GM12873 (cell line): ENCODE measurements around the gene ACSS2.

Experiments
- TF ChIP-seq, protein P1 (sequence below): IDR thresholded peaks from 2 replicates; pipeline ENCODE4 v1.5.1; 2012; ENCODE audit warnings: low read depth, mild to moderate bottlenecking, moderate library complexity, low read length, control low read depth; ENCODE audit not compliant: insufficient read depth; ENCODE audit errors: missing control alignments

ACSS2 gene

DNA sequence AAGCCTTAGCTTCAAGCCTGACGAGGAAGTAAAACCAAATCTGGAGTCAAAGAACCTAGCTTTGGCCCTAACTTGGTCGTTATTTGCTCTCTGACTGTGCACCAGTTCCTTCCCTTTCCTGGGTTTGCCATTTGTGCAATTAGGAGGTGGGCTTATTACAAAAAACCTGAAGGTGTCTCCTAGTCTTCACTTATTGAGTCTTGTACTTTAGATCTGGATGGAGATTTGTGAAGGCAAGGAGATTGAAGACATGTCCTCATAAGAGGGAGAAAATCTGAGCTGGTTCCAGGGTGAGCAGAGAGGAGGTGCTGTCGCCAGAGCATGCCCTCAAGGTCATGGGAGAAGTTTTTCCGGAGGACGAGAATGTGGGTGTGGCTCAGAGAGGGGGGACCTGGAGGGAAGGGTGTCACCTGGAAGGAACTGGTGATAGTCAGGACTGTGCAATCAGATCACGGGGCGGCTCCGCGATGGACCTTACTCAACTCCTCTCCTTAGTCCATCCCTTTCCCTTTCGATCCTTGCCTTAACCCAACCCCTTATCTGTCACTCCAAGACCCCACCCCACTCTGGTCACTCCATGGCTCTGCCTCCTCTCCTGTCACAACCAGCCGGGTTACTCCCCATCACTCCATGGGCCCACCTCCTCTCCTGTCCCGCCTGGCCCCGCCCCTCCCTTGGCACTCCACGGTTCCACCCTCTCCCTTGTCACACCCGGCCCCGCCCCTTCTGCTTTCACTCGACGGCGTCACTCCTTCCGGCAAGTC, 588 bp upstream of the ACSS2 start:
- TF ChIP-seq, protein P1, sequence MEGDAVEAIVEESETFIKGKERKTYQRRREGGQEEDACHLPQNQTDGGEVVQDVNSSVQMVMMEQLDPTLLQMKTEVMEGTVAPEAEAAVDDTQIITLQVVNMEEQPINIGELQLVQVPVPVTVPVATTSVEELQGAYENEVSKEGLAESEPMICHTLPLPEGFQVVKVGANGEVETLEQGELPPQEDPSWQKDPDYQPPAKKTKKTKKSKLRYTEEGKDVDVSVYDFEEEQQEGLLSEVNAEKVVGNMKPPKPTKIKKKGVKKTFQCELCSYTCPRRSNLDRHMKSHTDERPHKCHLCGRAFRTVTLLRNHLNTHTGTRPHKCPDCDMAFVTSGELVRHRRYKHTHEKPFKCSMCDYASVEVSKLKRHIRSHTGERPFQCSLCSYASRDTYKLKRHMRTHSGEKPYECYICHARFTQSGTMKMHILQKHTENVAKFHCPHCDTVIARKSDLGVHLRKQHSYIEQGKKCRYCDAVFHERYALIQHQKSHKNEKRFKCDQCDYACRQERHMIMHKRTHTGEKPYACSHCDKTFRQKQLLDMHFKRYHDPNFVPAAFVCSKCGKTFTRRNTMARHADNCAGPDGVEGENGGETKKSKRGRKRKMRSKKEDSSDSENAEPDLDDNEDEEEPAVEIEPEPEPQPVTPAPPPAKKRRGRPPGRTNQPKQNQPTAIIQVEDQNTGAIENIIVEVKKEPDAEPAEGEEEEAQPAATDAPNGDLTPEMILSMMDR = peak; percentile 32

DNA sequence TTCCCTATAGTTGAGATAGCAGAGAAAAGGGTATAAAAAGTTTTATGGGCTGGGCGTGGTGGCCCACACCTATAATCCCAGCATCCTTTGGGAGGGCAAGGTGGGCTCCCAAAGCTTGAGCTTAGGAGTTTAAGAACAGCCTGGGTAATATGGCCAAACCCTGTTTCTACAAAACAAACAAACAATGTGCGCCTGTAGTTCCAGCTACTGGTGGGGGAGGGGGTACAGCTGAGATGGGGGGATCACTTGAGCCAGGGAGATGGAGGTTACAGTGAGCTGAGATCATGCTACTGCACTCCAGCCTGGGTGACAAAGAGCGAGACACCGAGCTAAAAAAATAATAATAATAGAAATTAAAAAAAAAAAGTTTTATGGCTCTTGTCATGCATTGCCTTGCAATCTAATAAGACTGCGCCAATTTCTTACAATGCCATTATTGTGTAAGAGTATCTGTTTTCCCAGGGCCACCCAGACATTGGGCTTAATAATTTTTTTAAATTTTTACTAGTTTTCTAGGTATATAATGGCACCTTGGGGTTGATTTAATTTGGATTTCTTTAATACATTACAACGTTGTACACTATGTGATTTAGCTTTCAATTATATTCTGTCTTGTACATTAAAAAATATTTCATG, 3.9 kb downstream of the ACSS2 start:
- TF ChIP-seq, protein P1 = no peak

DNA sequence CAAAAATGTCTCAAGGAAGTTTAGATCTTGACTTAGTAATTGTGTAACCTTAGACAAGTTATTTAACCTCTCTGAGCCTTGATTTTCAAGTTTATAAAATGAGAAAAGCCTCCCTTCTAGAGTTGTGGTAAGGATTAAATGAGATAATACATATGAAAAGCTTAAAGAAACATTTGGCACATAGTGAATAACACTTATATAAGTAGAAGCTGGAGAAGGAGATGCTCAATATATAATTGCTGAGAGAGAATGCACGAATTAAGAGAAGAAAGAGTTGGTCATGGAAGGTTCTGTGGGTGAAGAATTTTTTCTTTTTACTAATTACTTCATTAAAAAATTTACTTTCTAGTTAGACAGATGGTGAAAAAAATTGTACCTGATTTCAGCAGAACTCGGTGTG, 5.3 kb downstream of the ACSS2 start:
- TF ChIP-seq, protein P1 = no peak

DNA sequence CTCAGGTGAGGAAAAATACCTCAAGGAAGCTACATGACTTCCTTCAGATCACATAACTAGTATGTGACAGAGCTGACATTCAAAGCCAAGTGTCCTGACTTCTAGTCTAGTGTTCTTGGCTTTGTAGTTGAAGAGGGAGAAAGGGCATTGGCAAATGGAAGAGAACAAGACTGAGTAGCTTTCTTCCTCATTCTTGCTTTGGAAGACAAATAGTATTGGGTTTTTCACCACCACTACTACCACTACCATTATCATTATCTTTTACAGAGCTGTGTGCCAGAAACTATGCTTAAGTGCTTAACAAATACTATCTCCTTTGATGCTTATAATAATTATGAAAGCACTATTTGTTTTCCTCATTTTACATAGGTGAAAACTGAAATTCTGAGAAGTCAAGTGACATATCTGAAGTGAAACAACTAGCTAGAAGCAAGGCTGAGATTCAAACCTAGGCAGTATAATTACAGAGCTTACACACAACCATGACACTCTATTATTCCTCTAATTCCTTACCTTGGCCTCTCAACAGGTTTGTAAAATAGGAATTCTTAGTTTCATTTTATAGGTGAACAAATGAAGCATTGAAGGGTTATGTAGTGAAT, 6.8 kb downstream of the ACSS2 start:
- TF ChIP-seq, protein P1 = no peak

DNA sequence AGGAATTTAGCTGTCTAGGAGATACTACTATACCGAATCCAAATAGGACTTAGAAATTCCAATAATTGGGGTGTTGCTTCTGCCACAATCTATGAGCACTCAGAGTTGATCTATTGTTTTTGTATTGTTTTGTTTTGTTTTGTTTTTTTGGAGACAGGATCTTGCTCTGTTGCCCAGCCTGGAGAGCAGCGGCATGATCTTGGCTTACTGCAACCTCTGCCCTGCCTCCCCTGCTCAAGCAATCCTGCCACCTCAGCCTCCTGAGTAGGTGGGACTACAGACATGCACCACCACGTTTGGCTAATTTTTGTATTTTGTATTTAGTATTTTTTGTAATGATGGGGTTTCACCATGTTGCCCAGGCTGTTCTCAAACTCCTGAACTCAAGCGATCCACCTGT, 7.4 kb downstream of the ACSS2 start:
- TF ChIP-seq, protein P1 = no peak

DNA sequence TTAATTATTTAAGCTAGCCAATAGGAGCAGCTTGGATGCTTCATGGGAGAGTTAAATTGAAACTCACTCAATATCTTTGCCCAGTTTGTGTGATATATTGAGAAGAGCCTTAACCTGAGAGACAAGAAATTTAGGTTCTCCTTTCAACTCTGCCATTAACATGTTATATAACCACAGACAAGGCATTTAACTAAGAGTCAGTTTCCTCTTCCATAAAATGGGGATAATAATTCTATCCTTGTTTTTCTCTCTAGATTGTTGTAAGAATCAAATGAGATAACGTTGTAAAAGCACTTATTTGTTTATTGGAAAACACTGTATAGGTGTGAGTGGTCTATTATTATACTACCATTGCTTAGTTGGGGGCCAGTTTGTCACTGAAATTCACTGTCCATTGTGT, 7.8 kb downstream of the ACSS2 start:
- TF ChIP-seq, protein P1 = no peak

DNA sequence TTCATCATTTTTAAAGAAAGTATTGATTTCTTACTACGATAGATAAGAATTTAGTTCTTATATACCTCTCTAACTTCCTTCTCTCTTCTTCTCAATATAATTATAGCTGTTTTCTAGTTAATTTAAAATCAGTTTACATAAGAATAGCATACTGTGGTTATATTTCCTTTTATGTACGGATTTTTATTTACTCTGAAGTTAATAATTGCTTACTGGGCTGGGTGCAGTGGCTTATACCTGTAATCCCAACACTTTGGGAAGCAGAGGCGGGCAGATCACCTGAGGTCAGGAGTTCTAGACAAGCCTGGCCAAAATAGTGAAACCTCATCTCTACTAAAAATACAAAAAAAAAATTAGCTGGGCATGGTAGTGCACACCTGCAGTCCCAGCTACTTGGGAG, 9.7 kb downstream of the ACSS2 start:
- TF ChIP-seq, protein P1 = no peak
